Panc1 (cell line): ENCODE measurements around the gene CDKN2B-AS1. TPM values are rescaled to one million over a fixed set of nuclear protein-coding genes. Genes with fewer than 3 reads are reported as not detected.

Source experiments
- ATAC-seq: fragments of 200-7000 bp; cut with Tn5 transposase; 2 replicates; pipeline ENCODE4 v1.9.1; 2020; ENCODE audit warnings: mild to moderate bottlenecking, moderate library complexity
- BruUV-seq: library from RNA; stranded (reverse); fragments of 400-500 nt; replicated peaks from 2 replicates; lab custom pipeline; 2021; lab: Mats Ljungman, UMichigan
- CTCF ChIA-PET: fragments of 300-600 bp; sonication (Branson Sonifier 250); formaldehyde crosslinking; loops from one replicate; lab custom pipeline; 2022; ENCODE audit warnings: antibody characterized with exemption; lab: Charles Lee
- POLR2A ChIA-PET: fragments of 300-600 bp; sonication (Branson Sonifier 250); formaldehyde crosslinking; loops from one replicate; lab custom pipeline; 2022; ENCODE audit warnings: antibody characterized with exemption; lab: Charles Lee
- DNase-seq: peaks from one replicate; pipeline ENCODE4 v3.0.0-alpha.2; 2010; ENCODE audit warnings: low read depth, low spot score
- H3K27ac ChIP-seq: 2 replicates; pipeline ENCODE4 v1.5.1; 2011; ENCODE audit warnings: mild to moderate bottlenecking, low read length, inconsistent platforms
- H3K27me3 ChIP-seq: fragments of 200-500 bp; sonication (Bioruptor generic); 2 replicates; pipeline ENCODE4 v1.6.0; 2014; ENCODE audit warnings: low read length, inconsistent platforms; ENCODE audit not compliant: control insufficient read depth, insufficient read depth
- H3K36me3 ChIP-seq: fragments of 200-500 bp; sonication (Bioruptor generic); 2 replicates; pipeline ENCODE4 v1.5.1; 2014; ENCODE audit warnings: inconsistent platforms, mild to moderate bottlenecking, low read length, moderate library complexity; ENCODE audit not compliant: control insufficient read depth, insufficient read depth
- H3K4me1 ChIP-seq: 2 replicates; pipeline ENCODE4 v1.5.1; 2011; ENCODE audit warnings: inconsistent platforms, mild to moderate bottlenecking, low read length, moderate library complexity; ENCODE audit not compliant: control insufficient read depth, insufficient read depth
- H3K4me3 ChIP-seq, 2 experiments: 2 replicates each; pipeline ENCODE4 v1.5.1; 2011 to 2012; ENCODE audit warnings: low read depth in 2 of 2, low read length in 2 of 2, mild to moderate bottlenecking in 2 of 2, inconsistent platforms in 1 of 2, moderate library complexity in 1 of 2
- H3K9me3 ChIP-seq: fragments of 200-500 bp; sonication (Bioruptor generic); 2 replicates; pipeline ENCODE4 v1.5.1; 2014; ENCODE audit warnings: low read depth, mild to moderate bottlenecking, inconsistent platforms, low read length, moderate library complexity; ENCODE audit not compliant: control insufficient read depth, insufficient read depth
- CTCF ChIP-seq: fragments of 450-650 bp; IDR thresholded peaks from 2 replicates; pipeline ENCODE4 v1.5.1; 2017; ENCODE audit warnings: mild to moderate bottlenecking
- POLR2AphosphoS5 ChIP-seq: IDR thresholded peaks from 2 replicates; pipeline ENCODE4 v1.6.1; 2012; ENCODE audit warnings: mild to moderate bottlenecking, low read depth, low read length, moderate library complexity
- REST ChIP-seq, 2 experiments: IDR thresholded peaks; 2 replicates each; pipeline ENCODE4 v1.6.1; 2011 to 2012; ENCODE audit warnings: low read depth in 2 of 2, control low read depth in 1 of 2, low read length in 1 of 2, mild to moderate bottlenecking in 1 of 2, moderate library complexity in 1 of 2; ENCODE audit not compliant: insufficient read depth in 1 of 2
- SIN3A ChIP-seq: IDR thresholded peaks from 2 replicates; pipeline ENCODE4 v1.6.1; 2012; ENCODE audit warnings: low read depth, mild to moderate bottlenecking, low read length, moderate library complexity, borderline replicate concordance; ENCODE audit not compliant: insufficient read depth
- TCF7L2 ChIP-seq: IDR thresholded peaks from 2 replicates; pipeline ENCODE4 v1.6.1; 2011; ENCODE audit warnings: mild to moderate bottlenecking, low read depth, low read length, inconsistent platforms
- in situ Hi-C: cut with HindIII; loops from 2 replicates; pipeline ENCODE4 v1.10.0; 2016; ENCODE audit warnings: low sequenced_read_pairs, low pct_unique_long_range_greater_than_20kb
- intact Hi-C: fragments of 100-400 bp; cut with micrococcal nuclease; formaldehyde crosslinking; loops from one replicate; pipeline ENCODE4 v1.10.0; 2022; ENCODE audit not compliant: unreplicated experiment
- total RNA-seq: library from RNA; stranded (reverse); gene quantifications from one replicate; pipeline ENCODE4 v1.2.1, GENCODE V29; 2021; ENCODE audit not compliant: unreplicated experiment

CDKN2B-AS1 gene
- total RNA-seq, 1 experiment from 2014 or later: not detected

- H3K4me3 ChIP-seq: peak overlapping the region in 1 of 2 experiments; percentile 39; a peak in 1 of 4 replicates
- H3K9me3 ChIP-seq: no peaks in the 10 kb centered on the region
- intact Hi-C loops: no loop called here
- no peak for ATAC-seq
- DNase-seq: no peak
- BruUV-seq: no TSS peak
- in situ Hi-C loops: no loop called here
- no peak overlapping the region for H3K27ac ChIP-seq
- no peaks in the 10 kb centered on the region; the same call in 1 of the 2 replicates for H3K36me3 ChIP-seq
- no peaks in the 10 kb centered on the region for H3K27me3 ChIP-seq
- CTCF ChIA-PET: no interaction called here
- TF ChIP-seq CTCF (no peak), REST (IDR thresholded peaks at IDR 0.05; ENCODE audit: insufficient read depth in 1 of 2, low read depth in 2 of 2, low read length in 1 of 2) (no peak), SIN3A (no peak), TCF7L2 (no peak), POLR2AphosphoS5 (no peak)
- POLR2A ChIA-PET: no interaction called here
- H3K4me1 ChIP-seq: no peaks in the 10 kb centered on the region
Measured at GRCh38 chr9:21995666-21996398, 1.2 kb downstream of the CDKN2B-AS1 start.

- ChIA-PET POLR2A (no interaction called here), CTCF (no interaction called here)
- ATAC-seq: no peak
- no peak overlapping the region for H3K4me3 ChIP-seq
- intact Hi-C loops: no loop called here
- in situ Hi-C loops: no loop called here
- no peak for TF ChIP-seq CTCF
- no peak for TF ChIP-seq REST (IDR thresholded peaks at IDR 0.05; ENCODE audit: insufficient read depth in 1 of 2, low read depth in 2 of 2, low read length in 1 of 2)
- TF ChIP-seq POLR2AphosphoS5: no peak
- no peak for TF ChIP-seq TCF7L2
- TF ChIP-seq SIN3A: no peak
- DNase-seq: no peak
- H3K27ac ChIP-seq: no peak overlapping the region
- no peaks in the 10 kb centered on the region; the same call in 1 of the 2 replicates for H3K36me3 ChIP-seq
- H3K27me3 ChIP-seq: no peaks in the 10 kb centered on the region
- H3K4me1 ChIP-seq: no peaks in the 10 kb centered on the region
- BruUV-seq: no TSS peak
- no peaks in the 10 kb centered on the region for H3K9me3 ChIP-seq
Measured at GRCh38 chr9:21996438-21996837, 1.8 kb downstream of the CDKN2B-AS1 start.
